Coronary artery (tissue), 2 donors: ENCODE results near the gene OTOR.

ENCODE experiments used
- DNase-seq: peaks from one replicate; pipeline ENCODE4 v3.0.0-alpha.2; 2017; ENCODE audit warnings: low spot score
- H3K27ac ChIP-seq, 2 donors: fragments of 200-600 bp; sonication (generic); one replicate each; pipeline ENCODE4 v1.5.1; 2016 to 2019
- H3K4me3 ChIP-seq: fragments of 200-600 bp; sonication (generic); 2 replicates; pipeline ENCODE4 v1.5.1; 2016; ENCODE audit warnings: mild to moderate bottlenecking, moderate library complexity
- CTCF ChIP-seq: fragments of 200-600 bp; sonication (generic); IDR thresholded peaks from one replicate; pipeline ENCODE4 v1.5.1; 2019; ENCODE audit warnings: antibody characterized with exemption

OTOR gene

GRCh38 chr20:16781496-16781895 is 33.3 kb downstream of the OTOR start:
- no peak overlapping the region for H3K4me3 ChIP-seq
- TF ChIP-seq CTCF = no peak
- no peak for DNase-seq
- H3K27ac ChIP-seq = no peak overlapping the region

- no peak for TF ChIP-seq CTCF
- no peak for DNase-seq
- Histone ChIP-seq H3K4me3 (no peak overlapping the region), H3K27ac (no peak overlapping the region)
These were observed 37.1 kb downstream of the OTOR start for GRCh38 chr20:16785226-16785625.
